GM12873 (cell line): ENCODE results near the gene MBNL2.

ENCODE experiments used
- CTCF ChIP-seq: IDR thresholded peaks from 2 replicates; pipeline ENCODE4 v1.5.1; 2012; ENCODE audit warnings: low read depth, mild to moderate bottlenecking, moderate library complexity, low read length, control low read depth; ENCODE audit not compliant: insufficient read depth; ENCODE audit errors: missing control alignments

Gene MBNL2

GRCh38 chr13:97342136-97342535 is 120.0 kb downstream of the MBNL2 start:
- no peak for TF ChIP-seq CTCF

GRCh38 chr13:97342936-97343335 is 120.8 kb downstream of the MBNL2 start:
- no peak for TF ChIP-seq CTCF

- TF ChIP-seq CTCF = peak; percentile 63
Measured at GRCh38 chr13:97344265-97345175, 122.4 kb downstream of the MBNL2 start.

- no peak for TF ChIP-seq CTCF
Measured at GRCh38 chr13:97346097-97346496, 124.0 kb downstream of the MBNL2 start.

GRCh38 chr13:97346561-97347254 is 124.6 kb downstream of the MBNL2 start:
- no peak for TF ChIP-seq CTCF

- TF ChIP-seq CTCF = no peak
Measured at GRCh38 chr13:97347255-97347932, 125.3 kb downstream of the MBNL2 start.

- TF ChIP-seq CTCF = no peak
Measured at GRCh38 chr13:97348569-97349100, 126.5 kb downstream of the MBNL2 start.
